Measurements from ENCODE around the gene OCEL1. TPM values are rescaled to one million over a fixed set of nuclear protein-coding genes. Genes with fewer than 3 reads are reported as not detected.

The OCEL1 gene
- total and polyA plus RNA-seq, 10 of the 15 experiments (the other 5 are each of a cell fraction or from before 2014, with no cell fraction given) = 2.8 to 18.2 (median 7.4) TPM

- TF ChIP-seq, protein P1, sequence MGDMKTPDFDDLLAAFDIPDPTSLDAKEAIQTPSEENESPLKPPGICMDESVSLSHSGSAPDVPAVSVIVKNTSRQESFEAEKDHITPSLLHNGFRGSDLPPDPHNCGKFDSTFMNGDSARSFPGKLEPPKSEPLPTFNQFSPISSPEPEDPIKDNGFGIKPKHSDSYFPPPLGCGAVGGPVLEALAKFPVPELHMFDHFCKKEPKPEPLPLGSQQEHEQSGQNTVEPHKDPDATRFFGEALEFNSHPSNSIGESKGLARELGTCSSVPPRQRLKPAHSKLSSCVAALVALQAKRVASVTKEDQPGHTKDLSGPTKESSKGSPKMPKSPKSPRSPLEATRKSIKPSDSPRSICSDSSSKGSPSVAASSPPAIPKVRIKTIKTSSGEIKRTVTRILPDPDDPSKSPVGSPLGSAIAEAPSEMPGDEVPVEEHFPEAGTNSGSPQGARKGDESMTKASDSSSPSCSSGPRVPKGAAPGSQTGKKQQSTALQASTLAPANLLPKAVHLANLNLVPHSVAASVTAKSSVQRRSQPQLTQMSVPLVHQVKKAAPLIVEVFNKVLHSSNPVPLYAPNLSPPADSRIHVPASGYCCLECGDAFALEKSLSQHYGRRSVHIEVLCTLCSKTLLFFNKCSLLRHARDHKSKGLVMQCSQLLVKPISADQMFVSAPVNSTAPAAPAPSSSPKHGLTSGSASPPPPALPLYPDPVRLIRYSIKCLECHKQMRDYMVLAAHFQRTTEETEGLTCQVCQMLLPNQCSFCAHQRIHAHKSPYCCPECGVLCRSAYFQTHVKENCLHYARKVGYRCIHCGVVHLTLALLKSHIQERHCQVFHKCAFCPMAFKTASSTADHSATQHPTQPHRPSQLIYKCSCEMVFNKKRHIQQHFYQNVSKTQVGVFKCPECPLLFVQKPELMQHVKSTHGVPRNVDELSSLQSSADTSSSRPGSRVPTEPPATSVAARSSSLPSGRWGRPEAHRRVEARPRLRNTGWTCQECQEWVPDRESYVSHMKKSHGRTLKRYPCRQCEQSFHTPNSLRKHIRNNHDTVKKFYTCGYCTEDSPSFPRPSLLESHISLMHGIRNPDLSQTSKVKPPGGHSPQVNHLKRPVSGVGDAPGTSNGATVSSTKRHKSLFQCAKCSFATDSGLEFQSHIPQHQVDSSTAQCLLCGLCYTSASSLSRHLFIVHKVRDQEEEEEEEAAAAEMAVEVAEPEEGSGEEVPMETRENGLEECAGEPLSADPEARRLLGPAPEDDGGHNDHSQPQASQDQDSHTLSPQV (IDR thresholded peaks at IDR 0.05) = no peak
- no peak for TF ChIP-seq ATF3 (IDR thresholded peaks at IDR 0.05; ENCODE audit: borderline replicate concordance, extremely low read depth, low read depth, low read length)
- no peak for TF ChIP-seq ZNF622 (IDR thresholded peaks at IDR 0.05)
These were observed 49.6 kb downstream of the OCEL1 start (continued) for GRCh38 chr19:17275441-17276175.

Other genes with a start within 250 kb of the OCEL1 start
Only the 7 nearest of the 20 such genes appear.
- 10.9 and 16.7 TPM in 2 replicates for gene USE1, start 10.9 kb upstream of the OCEL1 start, total RNA-seq (2014; rRNA removed)
- gene USE1, start 10.9 kb upstream of the OCEL1 start, total RNA-seq (2014; rRNA removed; fragmentation: Illumina TruSeq; extraction: Trizol) = 11.4 and 13.6 TPM in 2 replicates
- 18.6 and 19.6 TPM in 2 replicates for gene USE1, start 10.9 kb upstream of the OCEL1 start, total RNA-seq (2021)
- gene USE1, start 10.9 kb upstream of the OCEL1 start, polyA plus RNA-seq (2011; rRNA removed) = 7.4 and 13.8 TPM in 2 replicates
- 3.7 and 9.7 TPM in 2 replicates for gene USE1, start 10.9 kb upstream of the OCEL1 start, polyA plus RNA-seq (2014; fragmentation: Illumina TruSeq; extraction: Trizol)
- gene USE1, start 10.9 kb upstream of the OCEL1 start, polyA plus RNA-seq (2014; fragmentation: Nextera tagmentation; extraction: Ambion mirVana) = 10 to 100 TPM in 1 of 2 experiments, 1 to 10 TPM in 1; 9.7 to 15.4 TPM
- gene USE1, start 10.9 kb upstream of the OCEL1 start, polyA plus RNA-seq (2014; rRNA removed) = 23.3 and 24.0 TPM in 2 replicates
- gene USE1, start 10.9 kb upstream of the OCEL1 start, polyA plus RNA-seq (2016; fragmentation: Nextera tagmentation; extraction: Ambion mirVana) = 10 to 100 TPM; 18.1 to 23.7 TPM
- 11.8 and 12.8 TPM in 2 replicates for gene NR2F6, start 19.7 kb downstream of the OCEL1 start, total RNA-seq (2014; rRNA removed)
- gene NR2F6, start 19.7 kb downstream of the OCEL1 start, total RNA-seq (2014; rRNA removed; fragmentation: Illumina TruSeq; extraction: Trizol) = 2.3 and 2.7 TPM in 2 replicates
- 13.3 and 15.5 TPM in 2 replicates for gene NR2F6, start 19.7 kb downstream of the OCEL1 start, total RNA-seq (2021)
- 1.7 and 3.9 TPM in 2 replicates for gene NR2F6, start 19.7 kb downstream of the OCEL1 start, polyA plus RNA-seq (2011; rRNA removed)
- 0.48 and 1.4 TPM in 2 replicates for gene NR2F6, start 19.7 kb downstream of the OCEL1 start, polyA plus RNA-seq (2014; fragmentation: Illumina TruSeq; extraction: Trizol)
- gene NR2F6, start 19.7 kb downstream of the OCEL1 start, polyA plus RNA-seq (2014; fragmentation: Nextera tagmentation; extraction: Ambion mirVana) = under 1 TPM; 0.18 to 0.75 TPM
- gene NR2F6, start 19.7 kb downstream of the OCEL1 start, polyA plus RNA-seq (2014; rRNA removed) = 11.3 and 14.1 TPM in 2 replicates
- gene NR2F6, start 19.7 kb downstream of the OCEL1 start, polyA plus RNA-seq (2016; fragmentation: Nextera tagmentation; extraction: Ambion mirVana) = 1 to 10 TPM; 8.4 to 8.6 TPM
- gene USHBP1, start 38.5 kb downstream of the OCEL1 start, total RNA-seq (2014; rRNA removed) = 0.11 and 0.96 TPM in 2 replicates
- 0.09 TPM in 1 of 2 replicates, not detected in the other for gene USHBP1, start 38.5 kb downstream of the OCEL1 start, total RNA-seq (2014; rRNA removed; fragmentation: Illumina TruSeq; extraction: Trizol)
- gene USHBP1, start 38.5 kb downstream of the OCEL1 start, total RNA-seq (2021) = 0.27 and 0.62 TPM in 2 replicates
- gene USHBP1, start 38.5 kb downstream of the OCEL1 start, polyA plus RNA-seq (2011; rRNA removed) = 0.07 TPM in 1 of 2 replicates, not detected in the other
- not detected in 2 replicates for gene USHBP1, start 38.5 kb downstream of the OCEL1 start, polyA plus RNA-seq (2014; fragmentation: Illumina TruSeq; extraction: Trizol)
- gene USHBP1, start 38.5 kb downstream of the OCEL1 start, polyA plus RNA-seq (2014; fragmentation: Nextera tagmentation; extraction: Ambion mirVana) = under 1 TPM in 1 of 2 experiments, not detected in 1; 0.05 TPM
- gene USHBP1, start 38.5 kb downstream of the OCEL1 start, polyA plus RNA-seq (2014; rRNA removed) = 0.12 and 0.33 TPM in 2 replicates
- gene USHBP1, start 38.5 kb downstream of the OCEL1 start, polyA plus RNA-seq (2016; fragmentation: Nextera tagmentation; extraction: Ambion mirVana) = under 1 TPM; 0.33 to 0.44 TPM
- gene BABAM1, start 41.2 kb downstream of the OCEL1 start, total RNA-seq (2014; rRNA removed) = 104 and 108 TPM in 2 replicates
- 74.7 and 81.9 TPM in 2 replicates for gene BABAM1, start 41.2 kb downstream of the OCEL1 start, total RNA-seq (2014; rRNA removed; fragmentation: Illumina TruSeq; extraction: Trizol)
- gene BABAM1, start 41.2 kb downstream of the OCEL1 start, total RNA-seq (2021) = 102 and 103 TPM in 2 replicates
- 104 and 107 TPM in 2 replicates for gene BABAM1, start 41.2 kb downstream of the OCEL1 start, polyA plus RNA-seq (2011; rRNA removed)
- gene BABAM1, start 41.2 kb downstream of the OCEL1 start, polyA plus RNA-seq (2014; fragmentation: Illumina TruSeq; extraction: Trizol) = 47.7 and 86.7 TPM in 2 replicates
- gene BABAM1, start 41.2 kb downstream of the OCEL1 start, polyA plus RNA-seq (2014; fragmentation: Nextera tagmentation; extraction: Ambion mirVana) = 10 to 100 TPM; 11.9 to 37.4 TPM
- 129 and 142 TPM in 2 replicates for gene BABAM1, start 41.2 kb downstream of the OCEL1 start, polyA plus RNA-seq (2014; rRNA removed)
- gene BABAM1, start 41.2 kb downstream of the OCEL1 start, polyA plus RNA-seq (2016; fragmentation: Nextera tagmentation; extraction: Ambion mirVana) = 100 to 1,000 TPM; 153 to 154 TPM
- gene ANKLE1, start 55.7 kb downstream of the OCEL1 start, total RNA-seq (2014; rRNA removed) = 10.7 and 13.4 TPM in 2 replicates
- gene ANKLE1, start 55.7 kb downstream of the OCEL1 start, total RNA-seq (2014; rRNA removed; fragmentation: Illumina TruSeq; extraction: Trizol) = 4.6 and 5.5 TPM in 2 replicates
- gene ANKLE1, start 55.7 kb downstream of the OCEL1 start, total RNA-seq (2021) = 13.1 and 16.0 TPM in 2 replicates
- gene ANKLE1, start 55.7 kb downstream of the OCEL1 start, polyA plus RNA-seq (2011; rRNA removed) = 2.2 and 4.4 TPM in 2 replicates
- gene ANKLE1, start 55.7 kb downstream of the OCEL1 start, polyA plus RNA-seq (2014; fragmentation: Illumina TruSeq; extraction: Trizol) = 6.2 and 8.4 TPM in 2 replicates
- gene ANKLE1, start 55.7 kb downstream of the OCEL1 start, polyA plus RNA-seq (2014; fragmentation: Nextera tagmentation; extraction: Ambion mirVana) = 1 to 10 TPM; 2.2 to 2.3 TPM
- 17.9 and 20.8 TPM in 2 replicates for gene ANKLE1, start 55.7 kb downstream of the OCEL1 start, polyA plus RNA-seq (2014; rRNA removed)
- gene ANKLE1, start 55.7 kb downstream of the OCEL1 start, polyA plus RNA-seq (2016; fragmentation: Nextera tagmentation; extraction: Ambion mirVana) = 10 to 100 TPM; 16.5 to 16.6 TPM
- 8.8 and 12.0 TPM in 2 replicates for gene ABHD8, start 77.2 kb downstream of the OCEL1 start, total RNA-seq (2014; rRNA removed)
- gene ABHD8, start 77.2 kb downstream of the OCEL1 start, total RNA-seq (2014; rRNA removed; fragmentation: Illumina TruSeq; extraction: Trizol) = 2.1 TPM in 2 replicates
- gene ABHD8, start 77.2 kb downstream of the OCEL1 start, total RNA-seq (2021) = 10.0 and 13.1 TPM in 2 replicates
- gene ABHD8, start 77.2 kb downstream of the OCEL1 start, polyA plus RNA-seq (2011; rRNA removed) = 1.6 and 3.5 TPM in 2 replicates
- 0.55 and 1.5 TPM in 2 replicates for gene ABHD8, start 77.2 kb downstream of the OCEL1 start, polyA plus RNA-seq (2014; fragmentation: Illumina TruSeq; extraction: Trizol)
- under 1 TPM; 0.03 to 0.04 TPM for gene ABHD8, start 77.2 kb downstream of the OCEL1 start, polyA plus RNA-seq (2014; fragmentation: Nextera tagmentation; extraction: Ambion mirVana)
- 11.8 and 13.1 TPM in 2 replicates for gene ABHD8, start 77.2 kb downstream of the OCEL1 start, polyA plus RNA-seq (2014; rRNA removed)
- gene ABHD8, start 77.2 kb downstream of the OCEL1 start, polyA plus RNA-seq (2016; fragmentation: Nextera tagmentation; extraction: Ambion mirVana) = 10 to 100 TPM in 1 of 2 experiments, 1 to 10 TPM in 1; 8.4 to 12.5 TPM
- 118 and 126 TPM in 2 replicates for gene MRPL34, start 79.6 kb downstream of the OCEL1 start, total RNA-seq (2014; rRNA removed)
- 33.4 and 37.2 TPM in 2 replicates for gene MRPL34, start 79.6 kb downstream of the OCEL1 start, total RNA-seq (2014; rRNA removed; fragmentation: Illumina TruSeq; extraction: Trizol)
- gene MRPL34, start 79.6 kb downstream of the OCEL1 start, total RNA-seq (2021) = 90.5 and 92.1 TPM in 2 replicates
- gene MRPL34, start 79.6 kb downstream of the OCEL1 start, polyA plus RNA-seq (2011; rRNA removed) = 59.0 and 66.8 TPM in 2 replicates
- 28.1 and 41.6 TPM in 2 replicates for gene MRPL34, start 79.6 kb downstream of the OCEL1 start, polyA plus RNA-seq (2014; fragmentation: Illumina TruSeq; extraction: Trizol)
- gene MRPL34, start 79.6 kb downstream of the OCEL1 start, polyA plus RNA-seq (2014; fragmentation: Nextera tagmentation; extraction: Ambion mirVana) = 10 to 100 TPM in 1 of 2 experiments, 1 to 10 TPM in 1; 8.6 to 25.2 TPM
- 198 and 209 TPM in 2 replicates for gene MRPL34, start 79.6 kb downstream of the OCEL1 start, polyA plus RNA-seq (2014; rRNA removed)
- 100 to 1,000 TPM; 169 TPM for gene MRPL34, start 79.6 kb downstream of the OCEL1 start, polyA plus RNA-seq (2016; fragmentation: Nextera tagmentation; extraction: Ambion mirVana)